GM12872 (cell line): ENCODE results near the gene GLRA3.

Experiments
- TF ChIP-seq, protein P1 (sequence below): IDR thresholded peaks from 3 replicates; pipeline ENCODE4 v1.5.1; 2011; ENCODE audit warnings: low read depth, mild to moderate bottlenecking, low read length, moderate library complexity; ENCODE audit not compliant: insufficient read depth

Gene GLRA3

DNA sequence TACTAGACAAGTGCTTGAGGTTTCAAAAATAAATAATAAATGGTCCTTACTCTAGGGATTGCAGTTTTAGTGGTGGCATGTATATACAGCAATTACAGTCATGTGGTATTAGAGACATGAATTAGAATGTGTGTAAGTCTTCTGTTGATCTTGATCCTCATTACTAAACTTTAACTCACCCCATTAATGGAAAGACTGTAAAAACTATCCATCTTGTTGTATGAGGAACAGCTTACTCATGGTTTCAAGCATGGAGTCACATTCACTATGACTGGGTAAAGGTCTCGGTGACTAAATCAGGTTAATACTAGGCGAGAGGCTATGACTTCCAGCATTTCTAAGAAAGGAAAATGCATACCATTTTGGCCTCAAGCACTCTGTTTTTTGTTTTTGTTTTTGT is 199.8 kb downstream of the GLRA3 start:
- TF ChIP-seq, protein P1, sequence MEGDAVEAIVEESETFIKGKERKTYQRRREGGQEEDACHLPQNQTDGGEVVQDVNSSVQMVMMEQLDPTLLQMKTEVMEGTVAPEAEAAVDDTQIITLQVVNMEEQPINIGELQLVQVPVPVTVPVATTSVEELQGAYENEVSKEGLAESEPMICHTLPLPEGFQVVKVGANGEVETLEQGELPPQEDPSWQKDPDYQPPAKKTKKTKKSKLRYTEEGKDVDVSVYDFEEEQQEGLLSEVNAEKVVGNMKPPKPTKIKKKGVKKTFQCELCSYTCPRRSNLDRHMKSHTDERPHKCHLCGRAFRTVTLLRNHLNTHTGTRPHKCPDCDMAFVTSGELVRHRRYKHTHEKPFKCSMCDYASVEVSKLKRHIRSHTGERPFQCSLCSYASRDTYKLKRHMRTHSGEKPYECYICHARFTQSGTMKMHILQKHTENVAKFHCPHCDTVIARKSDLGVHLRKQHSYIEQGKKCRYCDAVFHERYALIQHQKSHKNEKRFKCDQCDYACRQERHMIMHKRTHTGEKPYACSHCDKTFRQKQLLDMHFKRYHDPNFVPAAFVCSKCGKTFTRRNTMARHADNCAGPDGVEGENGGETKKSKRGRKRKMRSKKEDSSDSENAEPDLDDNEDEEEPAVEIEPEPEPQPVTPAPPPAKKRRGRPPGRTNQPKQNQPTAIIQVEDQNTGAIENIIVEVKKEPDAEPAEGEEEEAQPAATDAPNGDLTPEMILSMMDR, result no peak

DNA sequence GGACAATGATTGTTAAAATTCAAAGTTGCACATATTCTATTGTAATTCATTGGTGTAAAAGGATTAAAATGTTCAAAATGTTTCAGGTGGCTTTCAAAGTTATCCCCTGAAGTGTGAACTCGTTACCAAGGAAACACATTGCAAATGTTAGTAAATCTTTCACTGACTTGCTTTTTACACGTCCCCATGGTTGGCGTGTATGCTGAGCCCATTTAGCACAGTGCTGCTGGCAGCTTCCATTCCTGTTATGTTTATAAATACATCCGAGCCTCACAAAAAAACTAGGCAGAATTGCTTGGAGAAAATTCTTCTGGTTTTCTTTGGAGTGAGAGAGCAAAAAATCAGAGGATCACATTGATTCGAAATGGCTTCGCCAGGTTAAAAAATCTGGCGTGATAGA is 200.9 kb downstream of the GLRA3 start:
- TF ChIP-seq, protein P1, result no peak

DNA sequence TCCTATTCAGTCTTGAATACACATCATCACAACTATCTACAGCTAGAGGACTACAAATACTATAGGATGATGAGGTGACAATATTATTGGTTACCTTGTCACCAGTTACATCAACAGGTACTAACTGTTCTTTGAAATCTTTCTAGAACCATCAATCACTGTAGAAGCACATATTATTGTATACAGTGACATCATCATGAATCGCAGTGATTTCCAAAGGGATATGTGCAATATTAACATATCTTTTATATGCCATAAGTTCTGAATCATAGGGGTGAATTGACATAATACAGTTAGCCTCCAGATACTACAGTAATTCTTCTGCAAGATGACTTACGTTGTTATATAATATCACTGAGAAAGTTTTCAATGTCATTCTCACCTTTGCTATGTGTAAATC is 201.6 kb downstream of the GLRA3 start:
- TF ChIP-seq, protein P1, result no peak

DNA sequence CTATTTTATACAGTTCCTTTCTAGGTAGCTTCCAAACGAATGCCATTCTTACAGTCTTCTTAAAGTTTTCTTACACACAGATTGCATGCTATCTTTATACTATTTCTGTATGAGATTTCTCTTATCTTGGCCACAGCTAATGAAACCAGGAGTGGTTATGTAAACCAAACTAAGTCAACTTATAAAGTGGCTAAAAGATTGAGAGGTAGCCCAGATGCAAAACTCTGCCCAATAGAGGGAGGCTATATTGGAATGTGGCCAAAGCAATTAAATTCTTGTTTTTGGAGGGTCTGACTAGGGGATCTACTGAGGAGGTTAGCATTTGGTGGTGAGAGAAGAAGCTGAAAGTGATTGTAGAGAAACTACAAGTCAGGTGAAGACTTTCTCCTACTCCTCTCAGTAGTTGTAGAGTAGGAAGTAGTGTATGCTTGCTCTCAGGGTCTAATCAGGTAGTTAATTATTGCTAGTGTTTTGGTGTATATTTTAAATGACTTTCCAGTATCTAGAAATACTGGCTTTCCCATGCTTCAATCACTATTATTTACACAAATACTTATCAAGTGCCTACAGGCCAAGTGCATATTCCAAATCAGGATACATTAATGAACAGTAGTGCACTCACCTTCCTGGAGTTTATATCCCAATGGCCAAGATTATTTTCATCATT is 202.6 kb downstream of the GLRA3 start:
- TF ChIP-seq, protein P1, result no peak

DNA sequence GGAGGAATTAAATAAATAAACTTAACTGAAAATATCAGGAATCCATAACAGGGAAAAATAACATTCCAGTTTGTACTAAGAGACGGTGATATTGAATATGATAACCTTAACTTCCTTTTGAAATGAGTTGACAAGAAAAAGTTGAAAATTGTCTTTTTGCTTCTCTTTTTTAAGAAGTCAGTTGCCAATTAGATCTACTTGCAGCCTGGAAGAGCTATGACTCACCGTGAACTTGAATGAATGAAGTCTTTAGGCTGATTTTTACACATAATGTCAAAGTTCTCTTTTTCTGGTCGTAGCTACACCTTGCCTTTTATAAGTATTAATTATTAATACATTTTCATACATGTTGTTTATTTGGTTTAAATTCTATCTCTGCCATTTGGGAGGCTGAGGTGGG is 212.4 kb downstream of the GLRA3 start:
- TF ChIP-seq, protein P1, result no peak

DNA sequence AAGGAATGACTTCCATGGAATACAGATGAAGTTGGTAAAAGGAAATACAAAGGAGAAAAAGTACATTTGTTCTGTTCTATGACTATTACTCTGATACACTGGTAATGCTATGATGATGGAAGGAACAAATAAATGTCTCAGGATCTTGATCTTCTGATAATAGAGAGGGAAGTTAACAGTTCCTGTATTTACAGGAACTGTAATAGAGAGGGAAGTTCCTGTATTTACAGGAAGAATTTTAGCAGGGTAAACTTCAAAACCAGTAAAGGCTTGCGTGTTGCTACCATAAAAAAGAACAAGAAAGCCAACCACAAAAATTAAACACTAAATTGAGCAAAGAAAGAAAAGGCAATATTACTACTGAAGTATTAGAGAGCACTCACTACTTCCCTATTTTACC is 215.1 kb downstream of the GLRA3 start:
- TF ChIP-seq, protein P1, result no peak

DNA sequence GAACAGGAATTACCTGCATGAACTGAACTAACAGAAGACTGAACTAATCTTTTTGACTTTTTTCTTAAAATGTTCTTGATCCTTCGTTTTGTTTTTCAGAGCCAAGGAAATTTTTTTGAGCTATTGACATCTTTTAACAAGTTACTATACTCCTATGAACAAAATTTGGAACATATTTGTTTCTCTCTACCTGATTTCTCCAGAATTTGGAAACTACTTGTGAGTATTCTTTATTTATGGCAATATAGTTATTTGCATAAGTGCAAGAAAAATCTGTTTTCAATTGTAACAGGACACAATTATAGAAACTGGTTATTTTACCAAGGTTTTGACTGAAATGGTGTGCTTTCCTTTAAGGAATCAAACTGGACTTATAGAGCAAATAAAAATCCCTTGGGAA is 217.3 kb downstream of the GLRA3 start:
- TF ChIP-seq, protein P1, result no peak
